ENCODE data around the gene PGK2. TPM values are rescaled to one million over a fixed set of nuclear protein-coding genes. Genes with fewer than 3 reads are reported as not detected.

PGK2 gene
- not detected for total RNA-seq
- polyA plus RNA-seq (2013, experiment 1 of 2) = not detected
- polyA plus RNA-seq (2013, experiment 2 of 2) = not detected
- 0 to 0.18 (median 0) reads per million in 172 experiments for total RNA-seq

- no peak for DNase-seq
- Histone ChIP-seq H3K27me3 (ENCODE audit: control insufficient read depth in 1 of 2, insufficient read depth in 2 of 2, low read length in 2 of 2) (no peaks in the 10 kb centered on the region), H3K27ac (ENCODE audit: low read depth in 1 of 2, low read length in 2 of 2) (no peak within 1 kb of the TSS), H3K4me1 (ENCODE audit: insufficient read depth, low read length) (no peaks in the 10 kb centered on the region), H3K9me3 (ENCODE audit: control insufficient read depth in 1 of 2, insufficient read depth in 1 of 2, low read length in 2 of 2) (peaks cover 4% of the 10 kb centered on the region in 2 experiments), H3K4me3 (ENCODE audit: low read length) (no peak within 1 kb of the TSS), H3K36me3 (ENCODE audit: insufficient read depth, low read length) (no peaks in the 10 kb centered on the region)
- ATAC-seq (ENCODE audit: poor library complexity) = no peak
- Mint-ChIP-seq H3K9me3 (peaks cover 2% of the 10 kb centered on the region), H3K27ac (no peak within 1 kb of the TSS), H3K27me3 (no peaks in the 10 kb centered on the region), H3K4me1 (ENCODE audit: low read depth) (no peaks in the 10 kb centered on the region), H3K36me3 (ENCODE audit: low read depth) (no peaks in the 10 kb centered on the region), H3K4me3 (no peak within 1 kb of the TSS)
- ChIA-PET CTCF (no interaction called here), POLR2A (no interaction called here)
- intact Hi-C loops (cut with DNase I, micrococcal nuclease) = loop anchor here in 1 of 2 experiments (10.0 kb wide), 1 partner anchor 58 kb away; no protein-coding TSS in a partner anchor
- no peak for TF ChIP-seq CTCF (IDR thresholded peaks at IDR 0.05)
Measured at GRCh38 chr6:49787176-49787575, at the start of gene PGK2. PGK2 (minus strand) TSS chr6:49787285; CDS start chr6:49787187, 98 bp downstream.

- H3K36me3 Mint-ChIP-seq (ENCODE audit: low read depth) = no peaks in the 10 kb centered on the region
- no peaks in the 10 kb centered on the region for H3K4me1 Mint-ChIP-seq (ENCODE audit: low read depth)
- Histone ChIP-seq H3K36me3 (ENCODE audit: insufficient read depth, low read length) (no peaks in the 10 kb centered on the region), H3K9me3 (ENCODE audit: control insufficient read depth in 1 of 2, insufficient read depth in 1 of 2, low read length in 2 of 2) (no peaks in the 10 kb centered on the region), H3K4me1 (ENCODE audit: insufficient read depth, low read length) (no peaks in the 10 kb centered on the region), H3K4me3 (ENCODE audit: low read length) (no peak overlapping the region), H3K27ac (ENCODE audit: low read depth in 1 of 2, low read length in 2 of 2) (no peak overlapping the region), H3K27me3 (ENCODE audit: control insufficient read depth in 1 of 2, insufficient read depth in 2 of 2, low read length in 2 of 2) (no peaks in the 10 kb centered on the region)
- POLR2A ChIA-PET = no interaction called here
- H3K4me3 Mint-ChIP-seq = no peak overlapping the region
- H3K9me3 Mint-ChIP-seq = peaks cover 2% of the 10 kb centered on the region
- TF ChIP-seq CTCF (IDR thresholded peaks at IDR 0.05) = no peak
- intact Hi-C loops (cut with DNase I, micrococcal nuclease) = no loop called here
- ATAC-seq (ENCODE audit: poor library complexity) (no peak), DNase-seq (no peak)
- H3K27me3 Mint-ChIP-seq = no peaks in the 10 kb centered on the region
- no peak overlapping the region for H3K27ac Mint-ChIP-seq
- CTCF ChIA-PET = no interaction called here
Measured at GRCh38 chr6:49835140-49835539, 48.1 kb upstream of the PGK2 start.

GRCh38 chr6:49833386-49833785, 46.3 kb upstream of the PGK2 start:
- Histone ChIP-seq H3K4me3 (ENCODE audit: low read length) (no peak overlapping the region), H3K36me3 (ENCODE audit: insufficient read depth, low read length) (no peaks in the 10 kb centered on the region), H3K9me3 (ENCODE audit: control insufficient read depth in 1 of 2, insufficient read depth in 1 of 2, low read length in 2 of 2) (no peaks in the 10 kb centered on the region), H3K27ac (ENCODE audit: low read depth in 1 of 2, low read length in 2 of 2) (no peak overlapping the region), H3K27me3 (ENCODE audit: control insufficient read depth in 1 of 2, insufficient read depth in 2 of 2, low read length in 2 of 2) (no peaks in the 10 kb centered on the region), H3K4me1 (ENCODE audit: insufficient read depth, low read length) (no peaks in the 10 kb centered on the region)
- DNase-seq = no peak
- Mint-ChIP-seq H3K4me1 (ENCODE audit: low read depth) (no peaks in the 10 kb centered on the region), H3K27me3 (no peaks in the 10 kb centered on the region), H3K9me3 (peaks cover 2% of the 10 kb centered on the region), H3K4me3 (no peak overlapping the region), H3K27ac (no peak overlapping the region), H3K36me3 (ENCODE audit: low read depth) (no peaks in the 10 kb centered on the region)
- ChIA-PET CTCF (no interaction called here), POLR2A (no interaction called here)
- no peak for ATAC-seq (ENCODE audit: poor library complexity)
- intact Hi-C loops (cut with DNase I, micrococcal nuclease) = no loop called here
- no peak for TF ChIP-seq CTCF (IDR thresholded peaks at IDR 0.05)
